SK-N-SH (cell line): ENCODE data around the gene KMT2E. TPM values are rescaled to one million over a fixed set of nuclear protein-coding genes. Genes with fewer than 3 reads are reported as not detected.
A peak's percentile ranks its signal among the peaks of the same experiment; 100 is the strongest.

Experiments
- CTCF ChIA-PET: fragments of 300-600, 350-600 bp; formaldehyde crosslinking; extraction: SDS; loops from one replicate; lab custom pipeline; 2021; lab: Yijun Ruan, JAX
- POLR2A ChIA-PET: fragments of 350-600 bp; sonication (Branson Sonifier 250); formaldehyde crosslinking; extraction: SDS; loops from one replicate; lab custom pipeline; 2020; ENCODE audit warnings: antibody characterized with exemption, inconsistent platforms; lab: Yijun Ruan, JAX
- DNase-seq: peaks from one replicate; pipeline ENCODE4 v3.0.0; 2012
- H2AFZ ChIP-seq: fragments of 200-600 bp; sonication (generic); 2 replicates; pipeline ENCODE4 v1.8.1; 2016; ENCODE audit warnings: antibody characterized with exemption, mild to moderate bottlenecking, low read depth
- H3F3A ChIP-seq: fragments of 200-600 bp; sonication (generic); replicated peaks from 2 replicates; pipeline ENCODE3; 2016; ENCODE audit warnings: antibody characterized with exemption, mild to moderate bottlenecking; ENCODE audit not compliant: insufficient read depth
- H3K27ac ChIP-seq, 2 experiments: fragments of 200-500 bp in 1 of 2; fragments of 200-600 bp in 1 of 2; sonication (Bioruptor generic) in 1 of 2; sonication (generic), shearing (Covaris generic) in 1 of 2; 2 replicates each; pipeline versions ENCODE4 v1.5.1 to v1.6.1; 2014 to 2016; ENCODE audit warnings: low read depth in 2 of 2, inconsistent platforms in 1 of 2, low read length in 1 of 2, mild to moderate bottlenecking in 1 of 2, mixed read lengths in 1 of 2
- H3K27me3 ChIP-seq: fragments of 200-600 bp; sonication (generic), shearing (Covaris generic); 2 replicates; pipeline ENCODE4 v1.6.1; 2016; ENCODE audit warnings: mixed run types; ENCODE audit not compliant: insufficient read depth
- H3K36me3 ChIP-seq, 2 experiments: fragments of 200-500 bp in 1 of 2; fragments of 200-600 bp in 1 of 2; sonication (Bioruptor generic) in 1 of 2; sonication (generic) in 1 of 2; replicated peaks in 1 of 2; 2 replicates each; pipeline versions ENCODE3 to v1.5.1; 2014 to 2016; ENCODE audit warnings: low read length in 1 of 2, mild to moderate bottlenecking in 1 of 2; ENCODE audit not compliant: insufficient read depth in 2 of 2, control insufficient read depth in 1 of 2
- H3K4me1 ChIP-seq, 2 experiments: fragments of 200-500 bp in 1 of 2; fragments of 200-600 bp in 1 of 2; sonication (Bioruptor generic) in 1 of 2; sonication (generic), shearing (Covaris generic) in 1 of 2; 2 replicates each; pipeline versions ENCODE4 v1.5.1 to v1.6.1; 2014 to 2016; ENCODE audit warnings: low read depth in 1 of 2, low read length in 1 of 2, mixed run types in 1 of 2; ENCODE audit not compliant: insufficient read depth in 2 of 2, control insufficient read depth in 1 of 2
- H3K4me2 ChIP-seq: fragments of 200-600 bp; sonication (generic), shearing (Covaris generic); 2 replicates; pipeline ENCODE4 v1.6.1; 2017; ENCODE audit warnings: mixed run types
- H3K4me3 ChIP-seq, 2 experiments: fragments of 200-500 bp in 1 of 2; fragments of 200-600 bp in 1 of 2; sonication (Bioruptor generic) in 1 of 2; sonication (generic), shearing (Covaris generic) in 1 of 2; 2 replicates each; pipeline versions ENCODE4 v1.5.1 to v1.8.1; 2014 to 2016; ENCODE audit warnings: low read depth in 2 of 2, inconsistent platforms in 1 of 2, low read length in 1 of 2, mild to moderate bottlenecking in 1 of 2, mixed read lengths in 1 of 2, moderate library complexity in 1 of 2
- H3K79me2 ChIP-seq: fragments of 200-600 bp; sonication (generic); 2 replicates; pipeline ENCODE4 v1.8.1; 2017; ENCODE audit warnings: mild to moderate bottlenecking; ENCODE audit not compliant: insufficient read depth
- H3K9ac ChIP-seq: fragments of 200-600 bp; sonication (generic); 2 replicates; pipeline ENCODE4 v1.6.1; 2017; ENCODE audit warnings: mixed run types
- H3K9me2 ChIP-seq: fragments of 200-600 bp; sonication (generic); 2 replicates; pipeline ENCODE4 v1.6.1; 2017; ENCODE audit warnings: mixed run types
- H3K9me3 ChIP-seq: fragments of 200-600 bp; sonication (generic); 2 replicates; pipeline ENCODE4 v1.6.1; 2017; ENCODE audit warnings: mixed run types, mild to moderate bottlenecking, moderate library complexity
- H4K20me1 ChIP-seq: fragments of 200-600 bp; sonication (generic); 2 replicates; pipeline ENCODE4 v1.6.1; 2017; ENCODE audit warnings: mild to moderate bottlenecking, mixed run types; ENCODE audit not compliant: insufficient read depth
- CHD2 ChIP-seq: fragments of 150-350 bp; IDR thresholded peaks from 2 replicates; pipeline ENCODE4 v1.6.1; 2018; ENCODE audit warnings: low read length; ENCODE audit not compliant: partially characterized antibody
- ELF1 ChIP-seq: IDR thresholded peaks from 2 replicates; pipeline ENCODE4 v1.4.0; 2012
- EP300 ChIP-seq, 2 experiments: IDR thresholded peaks; 2 replicates each; pipeline versions ENCODE4 v1.4.0 to v1.6.1; 2012; ENCODE audit warnings: borderline replicate concordance in 1 of 2, low read depth in 1 of 2, low read length in 1 of 2
- EZH2phosphoT487 ChIP-seq: fragments of 200-600 bp; sonication (generic); IDR thresholded peaks from 2 replicates; pipeline ENCODE4 v1.6.1; 2017; ENCODE audit warnings: low read depth, mixed run types, mild to moderate bottlenecking, antibody characterized with exemption, moderate library complexity, borderline replicate concordance
- FOSL2 ChIP-seq: IDR thresholded peaks from 2 replicates; pipeline ENCODE4 v1.4.0; 2012; ENCODE audit warnings: low read depth, mild to moderate bottlenecking, moderate library complexity, borderline replicate concordance
- FOXJ3 ChIP-seq: sonication (generic); formaldehyde crosslinking; IDR thresholded peaks from 2 replicates; pipeline ENCODE4 v1.5.1; 2020; ENCODE audit warnings: mild to moderate bottlenecking, missing genetic modification reagents
- FOXM1 ChIP-seq: IDR thresholded peaks from 2 replicates; pipeline ENCODE4 v1.4.0; 2012; ENCODE audit warnings: low read depth, mild to moderate bottlenecking
- GABPA ChIP-seq: IDR thresholded peaks from 2 replicates; pipeline ENCODE4 v1.4.0; 2012; ENCODE audit warnings: low read depth, mild to moderate bottlenecking
- GATA2 ChIP-seq: sonication (generic); formaldehyde crosslinking; IDR thresholded peaks from 2 replicates; pipeline ENCODE4 v1.5.0; 2020; ENCODE audit warnings: mild to moderate bottlenecking, missing genetic modification reagents
- JUND ChIP-seq: IDR thresholded peaks from 2 replicates; pipeline ENCODE4 v1.4.0; 2012
- MEF2A ChIP-seq: IDR thresholded peaks from 2 replicates; pipeline ENCODE4 v1.4.0; 2012; ENCODE audit warnings: low read depth, borderline replicate concordance
- MXI1 ChIP-seq: IDR thresholded peaks from 2 replicates; pipeline ENCODE4 v1.6.1; 2012; ENCODE audit warnings: mild to moderate bottlenecking, low read depth, low read length, improper control_type of control experiment
- NFIC ChIP-seq: IDR thresholded peaks from 2 replicates; pipeline ENCODE4 v1.4.0; 2012; ENCODE audit warnings: borderline replicate concordance
- NRF1 ChIP-seq: IDR thresholded peaks from 2 replicates; pipeline ENCODE4 v1.6.1; 2012; ENCODE audit warnings: low read depth, mild to moderate bottlenecking, low read length
- PBX3 ChIP-seq: IDR thresholded peaks from 2 replicates; pipeline ENCODE4; 2012
- POLR2AphosphoS5 ChIP-seq: IDR thresholded peaks from 2 replicates; pipeline ENCODE4 v1.6.1; 2012; ENCODE audit warnings: low read depth, low read length
- RAD21 ChIP-seq: IDR thresholded peaks from 2 replicates; pipeline ENCODE4 v1.6.1; 2012; ENCODE audit warnings: mild to moderate bottlenecking, low read length
- RCOR1 ChIP-seq: fragments of 150-350 bp; IDR thresholded peaks from 2 replicates; pipeline ENCODE4 v1.6.1; 2017; ENCODE audit warnings: antibody characterized with exemption, low read length
- RFX5 ChIP-seq: IDR thresholded peaks from 2 replicates; pipeline ENCODE4 v1.6.1; 2012; ENCODE audit warnings: mild to moderate bottlenecking, improper control_type of control experiment, low read length
- RXRA ChIP-seq: IDR thresholded peaks from 2 replicates; pipeline ENCODE4 v1.4.0; 2012; ENCODE audit warnings: low read depth, mild to moderate bottlenecking, borderline replicate concordance
- SIN3A ChIP-seq: IDR thresholded peaks from 2 replicates; pipeline ENCODE4 v1.6.1; 2012; ENCODE audit warnings: low read depth, mild to moderate bottlenecking, low read length, moderate library complexity, borderline replicate concordance
- TAF1 ChIP-seq: IDR thresholded peaks from 2 replicates; pipeline ENCODE4 v1.6.1; 2012; ENCODE audit warnings: low read depth, mild to moderate bottlenecking, low read length, moderate library complexity, borderline replicate concordance
- TEAD4 ChIP-seq: IDR thresholded peaks from 2 replicates; pipeline ENCODE4 v1.4.0; 2012; ENCODE audit warnings: mild to moderate bottlenecking, borderline replicate concordance; ENCODE audit not compliant: insufficient read depth
- YY1 ChIP-seq: IDR thresholded peaks from 2 replicates; pipeline ENCODE4 v1.4.0; 2012; ENCODE audit warnings: low read depth, mild to moderate bottlenecking
- ZBTB33 ChIP-seq: IDR thresholded peaks from 2 replicates; pipeline ENCODE4 v1.4.0; 2012; ENCODE audit warnings: low read depth, borderline replicate concordance
- WGBS: methylation state at CpG from one replicate; pipeline ENCODE4 v1.1.6; 2017; ENCODE audit warnings: low lambda C conversion rate; 5-methylcytosine and 5-hydroxymethylcytosine counted together
- polyA plus RNA-seq, 3 experiments: library from polyadenylated mRNA; depleted of rRNA; stranded (reverse); fragments of >200 nt; gene quantifications; 2 replicates each; pipeline ENCODE4 v1.2.3, GENCODE V29; 2012

KMT2E gene
- polyA plus RNA-seq, 1 of the 3 experiments (the other 2 are of a cell fraction): 6.4 TPM

- TF ChIP-seq RCOR1 (peak; percentile 66), YY1 (peak; percentile 98), NRF1 (no peak), FOSL2 (peak; percentile 29; the same call in 1 of the 2 replicates), CHD2 (peak; percentile 95), EP300 (IDR thresholded peaks at IDR 0.05; ENCODE audit: borderline replicate concordance in 1 of 2, low read depth in 1 of 2, low read length in 1 of 2) (peak; percentile 79 to 87), TAF1 (peak; percentile 84), RAD21 (no peak), EZH2phosphoT487 (no peak), SIN3A (peak; percentile 76; the same call in 1 of the 2 replicates), POLR2AphosphoS5 (peak; percentile 92; the same call in 1 of the 2 replicates), JUND (peak; percentile 52), MXI1 (peak; percentile 93), MEF2A (peak; percentile 42; the same call in 1 of the 2 replicates)
These were observed 1.3 kb upstream of the KMT2E start (continued) for GRCh38 chr7:105012503-105013220.

GRCh38 chr7:105013221-105013815, 687 bp upstream of the KMT2E start:
- CTCF ChIA-PET: interaction anchor here (0.7 to 5.8 kb wide), 17 partner anchors 8 to 576 kb away, joined by 3 to 70 read pairs (median 4); no protein-coding TSS in a partner anchor
- Histone ChIP-seq H3K9me3 (no peaks in the 10 kb centered on the region), H3K9ac (peak overlapping the region; percentile 99), H4K20me1 (peaks cover 25% of the 10 kb centered on the region), H3K36me3 (peaks cover 2 to 17% of the 10 kb centered on the region in 2 experiments), H3K9me2 (no peaks in the 10 kb centered on the region), H3K79me2 (peaks cover 47% of the 10 kb centered on the region), H2AFZ (no peak overlapping the region), H3K4me2 (peak overlapping the region; percentile 86), H3K27me3 (no peaks in the 10 kb centered on the region), H3K4me1 (peaks cover 23 to 37% of the 10 kb centered on the region in 2 experiments; a peak in 3 of 4 replicates), H3K27ac (peak overlapping the region; percentile 99 to 100), H3F3A (peaks cover 7% of the 10 kb centered on the region), H3K4me3 (peak overlapping the region; percentile 79 to 100)
- 2% methylated on average over 39 of the region's 39 CpGs for WGBS
- DNase-seq: peak; percentile 95
- POLR2A ChIA-PET: interaction anchor here (0.6 to 5.2 kb wide), 19 partner anchors 8 to 518 kb away, joined by 3 to 68 read pairs (median 3); partner anchors contain the start of gene RINT1
- TF ChIP-seq GATA2 (no peak), POLR2AphosphoS5 (peak; percentile 89), FOXM1 (no peak), CHD2 (peak; percentile 6), MXI1 (peak; percentile 7; the same call in 1 of the 2 replicates), EP300 (IDR thresholded peaks at IDR 0.05; ENCODE audit: borderline replicate concordance in 1 of 2, low read depth in 1 of 2, low read length in 1 of 2) (no peak), TAF1 (peak; percentile 92), RFX5 (no peak), RCOR1 (0 out of 2 replicates have a peak, but pooled peaks have one; percentile 31), EZH2phosphoT487 (no peak), FOXJ3 (CRISPR knock-in tag) (no peak), JUND (no peak; the same call in 1 of the 2 replicates), ELF1 (no peak), NRF1 (peak; percentile 96), PBX3 (no peak), TEAD4 (no peak), MEF2A (no peak), NFIC (no peak), RXRA (no peak), GABPA (no peak), ZBTB33 (0 out of 2 replicates have a peak, but pooled peaks have one; percentile 1)
